Ovary (tissue), 3 donors: ENCODE data around the gene ANO10.
"Not testable (repeated sequence)": the region's sequence is repeated elsewhere in the genome, so short reads cannot be mapped to it uniquely, and the experiment has no call there.

Experiments
- POLR2A ChIP-seq: fragments of 450-650 bp; IDR thresholded peaks from one replicate; pipeline ENCODE4 v1.6.1; 2017; ENCODE audit warnings: antibody characterized with exemption, mild to moderate bottlenecking, moderate library complexity
- TF ChIP-seq, protein P1 (sequence below), 3 donors: fragments of 450-650 bp in 2 of 3; fragments of 200-600 bp in 1 of 3; IDR thresholded peaks; one replicate each; pipeline versions ENCODE4 v1.5.1 to v1.8.0; 2016 to 2022; ENCODE audit warnings: antibody characterized with exemption in 3 of 3, mild to moderate bottlenecking in 1 of 3
- donor health status: DM: no; HTN: no; CAD: no.

DNA sequence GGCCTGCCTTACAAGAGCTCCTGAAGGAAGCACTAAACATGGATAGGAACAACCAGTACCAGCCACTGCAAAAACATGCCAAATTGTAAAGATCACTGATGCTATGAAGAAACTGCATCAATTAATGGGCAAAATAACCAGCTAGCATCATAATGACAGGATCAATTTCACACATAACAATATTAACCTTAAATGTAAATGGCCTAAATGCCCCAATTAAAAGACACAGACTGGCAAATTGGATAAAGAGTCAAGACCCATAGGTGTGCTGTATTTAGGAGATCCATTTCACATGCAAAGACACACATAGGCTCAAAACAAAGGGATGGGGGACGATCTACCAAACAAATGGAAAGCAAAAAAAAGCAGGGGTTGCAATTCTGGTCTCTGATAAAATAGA is 39.6 kb upstream of the ANO10 start:
- TF ChIP-seq, protein P1, sequence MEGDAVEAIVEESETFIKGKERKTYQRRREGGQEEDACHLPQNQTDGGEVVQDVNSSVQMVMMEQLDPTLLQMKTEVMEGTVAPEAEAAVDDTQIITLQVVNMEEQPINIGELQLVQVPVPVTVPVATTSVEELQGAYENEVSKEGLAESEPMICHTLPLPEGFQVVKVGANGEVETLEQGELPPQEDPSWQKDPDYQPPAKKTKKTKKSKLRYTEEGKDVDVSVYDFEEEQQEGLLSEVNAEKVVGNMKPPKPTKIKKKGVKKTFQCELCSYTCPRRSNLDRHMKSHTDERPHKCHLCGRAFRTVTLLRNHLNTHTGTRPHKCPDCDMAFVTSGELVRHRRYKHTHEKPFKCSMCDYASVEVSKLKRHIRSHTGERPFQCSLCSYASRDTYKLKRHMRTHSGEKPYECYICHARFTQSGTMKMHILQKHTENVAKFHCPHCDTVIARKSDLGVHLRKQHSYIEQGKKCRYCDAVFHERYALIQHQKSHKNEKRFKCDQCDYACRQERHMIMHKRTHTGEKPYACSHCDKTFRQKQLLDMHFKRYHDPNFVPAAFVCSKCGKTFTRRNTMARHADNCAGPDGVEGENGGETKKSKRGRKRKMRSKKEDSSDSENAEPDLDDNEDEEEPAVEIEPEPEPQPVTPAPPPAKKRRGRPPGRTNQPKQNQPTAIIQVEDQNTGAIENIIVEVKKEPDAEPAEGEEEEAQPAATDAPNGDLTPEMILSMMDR (IDR thresholded peaks at IDR 0.05) = not testable (repeated sequence)
- not testable (repeated sequence) for TF ChIP-seq POLR2A
